ENCODE data around the gene SETDB2.

The SETDB2 gene

GRCh38 chr13:49472186-49472585, 28.1 kb downstream of the SETDB2 start:
- DNase-seq, result no peak

GRCh38 chr13:49476529-49476928, 32.5 kb downstream of the SETDB2 start:
- no peak for DNase-seq

- DNase-seq, result no peak
Measured at GRCh38 chr13:49481788-49482187, 37.7 kb downstream of the SETDB2 start.

- no peak for DNase-seq
Measured at GRCh38 chr13:49488563-49488962, 44.5 kb downstream of the SETDB2 start.

- DNase-seq, result no peak
Measured at GRCh38 chr13:49494645-49495044, 50.6 kb downstream of the SETDB2 start.

GRCh38 chr13:49495783-49496762, 52.0 kb downstream of the SETDB2 start, which contains the start of gene PHF11:
Gene PHF11, plus strand, starts transcription at chr13:49495953. Its CDS starts 49 bp downstream, at chr13:49496002.
- peak; percentile 64 for DNase-seq

- DNase-seq, result peak; percentile 8
Measured at GRCh38 chr13:49496837-49497236, 52.8 kb downstream of the SETDB2 start.

- no peak for DNase-seq
Measured at GRCh38 chr13:49497272-49497671, 53.2 kb downstream of the SETDB2 start.

GRCh38 chr13:49498206-49498605, 54.1 kb downstream of the SETDB2 start:
- no peak for DNase-seq

- no peak for DNase-seq
Measured at GRCh38 chr13:49499889-49500660, 56.0 kb downstream of the SETDB2 start.

GRCh38 chr13:49502954-49503353, 58.9 kb downstream of the SETDB2 start:
- no peak for DNase-seq

GRCh38 chr13:49503951-49504350, 59.9 kb downstream of the SETDB2 start:
- DNase-seq, result no peak

GRCh38 chr13:49512578-49512977, 68.5 kb downstream of the SETDB2 start:
- DNase-seq, result no peak

GRCh38 chr13:49516467-49516866, 72.4 kb downstream of the SETDB2 start:
- no peak for DNase-seq

- no peak for DNase-seq
Measured at GRCh38 chr13:49517461-49517860, 73.4 kb downstream of the SETDB2 start.

- no peak for DNase-seq
Measured at GRCh38 chr13:49521224-49521623, 77.2 kb downstream of the SETDB2 start.

GRCh38 chr13:49524740-49525501, 80.8 kb downstream of the SETDB2 start:
- no peak for DNase-seq

GRCh38 chr13:49527123-49527522, 83.0 kb downstream of the SETDB2 start:
- DNase-seq, result no peak

- no peak for DNase-seq
Measured at GRCh38 chr13:49528161-49528560, 84.1 kb downstream of the SETDB2 start.

GRCh38 chr13:49530457-49530856, 86.4 kb downstream of the SETDB2 start:
- DNase-seq, result no peak

- DNase-seq, result no peak
Measured at GRCh38 chr13:49532593-49532992, 88.5 kb downstream of the SETDB2 start.

GRCh38 chr13:49533011-49533410, 88.9 kb downstream of the SETDB2 start:
- no peak for DNase-seq
